PC-9 (cell line): ENCODE results near the gene NFATC1.

ENCODE experiments used
- CTCF ChIP-seq: fragments of 200-600 bp; sonication (generic); conservative IDR thresholded peaks from 2 replicates; pipeline ENCODE4 v1.6.1; 2017; ENCODE audit warnings: mixed run types, antibody characterized with exemption, mild to moderate bottlenecking, moderate library complexity
- EZH2 ChIP-seq: fragments of 200-600 bp; sonication (generic); IDR thresholded peaks from 2 replicates; pipeline ENCODE4 v1.8.0; 2017; ENCODE audit warnings: antibody characterized with exemption, low read depth

GRCh38 chr18:79458131-79458838 lies 62.6 kb downstream of the NFATC1 start:
- TF ChIP-seq CTCF (no peak), EZH2 (no peak)
